Lower leg skin (tissue), 4 donors: ENCODE results near the gene LMAN2. TPM values are rescaled to one million over a fixed set of nuclear protein-coding genes. Genes with fewer than 3 reads are reported as not detected.

ENCODE experiments used
- DNase-seq, 2 donors: peaks; one replicate each; pipeline ENCODE4 v3.0.0-alpha.2; 2019; ENCODE audit warnings: low spot score in 2 of 2
- H3K4me3 ChIP-seq: fragments of 200-600 bp; sonication (generic); 2 replicates; pipeline ENCODE4 v1.5.1; 2017; ENCODE audit warnings: mild to moderate bottlenecking, low read depth; ENCODE audit not compliant: poor library complexity, severe bottlenecking
- POLR2A ChIP-seq, 2 donors: fragments of 450-650 bp; IDR thresholded peaks; one replicate each; pipeline ENCODE4 v1.6.1; 2016 to 2017; ENCODE audit warnings: antibody characterized with exemption in 2 of 2, mild to moderate bottlenecking in 1 of 2, moderate library complexity in 1 of 2
- WGBS, 2 donors: methylation state at CpG; one replicate each; pipeline ENCODE4 v1.1.5; 2018; 5-methylcytosine and 5-hydroxymethylcytosine counted together
- intact Hi-C: fragments of 100-400 bp; cut with DNase I; formaldehyde crosslinking; loops from one replicate; pipeline ENCODE4 v1.15.0; 2023; ENCODE audit warnings: low total_unique reads
- total RNA-seq, 4 donors: library from RNA; depleted of rRNA; stranded (reverse); fragments of >200 nt; gene quantifications; one replicate each; pipeline ENCODE4 v1.1.0, GENCODE V29; 2016
- TF ChIP-seq, protein P1 (sequence below), 3 donors: fragments of 450-650 bp; IDR thresholded peaks; one replicate each; pipeline ENCODE4 v1.5.1; 2016; ENCODE audit warnings: antibody characterized with exemption in 3 of 3, mild to moderate bottlenecking in 3 of 3, moderate library complexity in 2 of 3

The LMAN2 gene
- total RNA-seq, 4 donors from 2014 or later, result 139 to 191 (median 166) TPM

DNA sequence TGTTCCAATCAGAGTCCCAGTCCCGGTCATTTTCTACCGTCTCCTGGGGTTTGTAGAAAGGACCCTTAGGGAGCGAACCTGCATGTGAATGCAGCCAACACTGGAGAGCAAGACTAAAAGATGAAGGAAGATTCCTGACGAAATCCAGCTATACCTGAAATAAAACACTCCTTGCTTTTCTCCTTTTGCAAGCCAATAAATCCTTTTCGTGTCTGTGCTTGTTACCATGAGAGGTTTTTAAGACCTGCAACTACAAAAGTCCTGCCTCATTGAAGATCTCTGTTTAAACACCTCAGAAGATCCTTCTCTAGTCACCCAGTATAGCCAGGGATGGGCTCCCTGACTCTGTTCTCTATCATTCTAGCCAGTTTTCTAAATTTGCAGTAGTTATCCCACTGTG lies 22.7 kb upstream of the LMAN2 start:
- 38 to 56% methylated on average over 5 of the region's 5 CpGs for WGBS, 2 donors
- DNase-seq, result no peak
- TF ChIP-seq, protein P1, sequence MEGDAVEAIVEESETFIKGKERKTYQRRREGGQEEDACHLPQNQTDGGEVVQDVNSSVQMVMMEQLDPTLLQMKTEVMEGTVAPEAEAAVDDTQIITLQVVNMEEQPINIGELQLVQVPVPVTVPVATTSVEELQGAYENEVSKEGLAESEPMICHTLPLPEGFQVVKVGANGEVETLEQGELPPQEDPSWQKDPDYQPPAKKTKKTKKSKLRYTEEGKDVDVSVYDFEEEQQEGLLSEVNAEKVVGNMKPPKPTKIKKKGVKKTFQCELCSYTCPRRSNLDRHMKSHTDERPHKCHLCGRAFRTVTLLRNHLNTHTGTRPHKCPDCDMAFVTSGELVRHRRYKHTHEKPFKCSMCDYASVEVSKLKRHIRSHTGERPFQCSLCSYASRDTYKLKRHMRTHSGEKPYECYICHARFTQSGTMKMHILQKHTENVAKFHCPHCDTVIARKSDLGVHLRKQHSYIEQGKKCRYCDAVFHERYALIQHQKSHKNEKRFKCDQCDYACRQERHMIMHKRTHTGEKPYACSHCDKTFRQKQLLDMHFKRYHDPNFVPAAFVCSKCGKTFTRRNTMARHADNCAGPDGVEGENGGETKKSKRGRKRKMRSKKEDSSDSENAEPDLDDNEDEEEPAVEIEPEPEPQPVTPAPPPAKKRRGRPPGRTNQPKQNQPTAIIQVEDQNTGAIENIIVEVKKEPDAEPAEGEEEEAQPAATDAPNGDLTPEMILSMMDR (IDR thresholded peaks at IDR 0.05), result no peak
- intact Hi-C loops, result no loop called here
- H3K4me3 ChIP-seq, result no peak overlapping the region

DNA sequence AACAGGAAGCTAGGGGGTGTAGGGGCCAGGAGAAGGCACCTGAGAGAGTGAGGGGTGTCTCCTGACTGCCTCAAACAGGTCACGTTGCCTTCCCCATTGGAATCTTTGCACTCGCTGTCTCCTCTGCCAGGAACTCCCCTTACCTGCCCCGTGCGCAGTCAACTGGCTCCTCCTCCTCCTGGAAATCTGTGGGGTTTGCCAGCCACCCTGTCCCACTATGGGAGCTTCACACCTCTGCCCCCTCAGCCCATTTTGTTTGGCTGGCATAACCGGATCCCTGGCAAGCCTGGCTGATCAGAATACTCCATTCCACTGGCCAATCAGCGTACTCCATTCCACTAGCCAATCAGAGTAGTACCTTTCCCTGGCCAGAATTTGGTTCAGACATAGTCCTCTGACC lies 22.3 kb upstream of the LMAN2 start:
- no peak for DNase-seq
- WGBS, 2 donors, result 24 to 39% methylated on average over 6 of the region's 6 CpGs
- intact Hi-C loops, result no loop called here
- TF ChIP-seq POLR2A (IDR thresholded peaks at IDR 0.05), result no peak
- TF ChIP-seq, protein P1 (IDR thresholded peaks at IDR 0.05), result no peak
- H3K4me3 ChIP-seq, result no peak overlapping the region

DNA sequence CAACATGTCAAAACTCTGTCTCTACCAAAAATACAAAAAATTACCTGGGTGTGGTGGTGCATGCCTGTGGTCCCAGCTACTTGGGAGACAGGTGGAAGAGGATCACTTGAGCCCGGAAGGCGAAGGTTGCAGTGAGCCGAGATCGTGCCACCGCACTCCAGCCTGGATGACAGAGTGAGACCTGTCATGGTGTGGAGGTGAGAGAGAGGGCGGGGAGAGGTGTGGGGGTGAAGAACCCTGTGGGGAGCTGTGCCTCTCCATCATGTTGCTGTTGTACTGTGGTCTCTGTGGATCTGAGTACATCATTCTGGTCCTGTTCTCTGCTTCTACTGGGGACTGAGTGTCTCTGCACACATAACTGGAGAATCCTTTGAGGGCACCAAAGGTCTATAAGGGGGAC lies 21.4 kb upstream of the LMAN2 start:
- WGBS, 2 donors, result 68 to 73% methylated on average over 6 of the region's 6 CpGs
- intact Hi-C loops, result no loop called here
- TF ChIP-seq POLR2A (IDR thresholded peaks at IDR 0.05), result no peak
- TF ChIP-seq, protein P1 (IDR thresholded peaks at IDR 0.05), result no peak
- no peak overlapping the region for H3K4me3 ChIP-seq
- no peak for DNase-seq

DNA sequence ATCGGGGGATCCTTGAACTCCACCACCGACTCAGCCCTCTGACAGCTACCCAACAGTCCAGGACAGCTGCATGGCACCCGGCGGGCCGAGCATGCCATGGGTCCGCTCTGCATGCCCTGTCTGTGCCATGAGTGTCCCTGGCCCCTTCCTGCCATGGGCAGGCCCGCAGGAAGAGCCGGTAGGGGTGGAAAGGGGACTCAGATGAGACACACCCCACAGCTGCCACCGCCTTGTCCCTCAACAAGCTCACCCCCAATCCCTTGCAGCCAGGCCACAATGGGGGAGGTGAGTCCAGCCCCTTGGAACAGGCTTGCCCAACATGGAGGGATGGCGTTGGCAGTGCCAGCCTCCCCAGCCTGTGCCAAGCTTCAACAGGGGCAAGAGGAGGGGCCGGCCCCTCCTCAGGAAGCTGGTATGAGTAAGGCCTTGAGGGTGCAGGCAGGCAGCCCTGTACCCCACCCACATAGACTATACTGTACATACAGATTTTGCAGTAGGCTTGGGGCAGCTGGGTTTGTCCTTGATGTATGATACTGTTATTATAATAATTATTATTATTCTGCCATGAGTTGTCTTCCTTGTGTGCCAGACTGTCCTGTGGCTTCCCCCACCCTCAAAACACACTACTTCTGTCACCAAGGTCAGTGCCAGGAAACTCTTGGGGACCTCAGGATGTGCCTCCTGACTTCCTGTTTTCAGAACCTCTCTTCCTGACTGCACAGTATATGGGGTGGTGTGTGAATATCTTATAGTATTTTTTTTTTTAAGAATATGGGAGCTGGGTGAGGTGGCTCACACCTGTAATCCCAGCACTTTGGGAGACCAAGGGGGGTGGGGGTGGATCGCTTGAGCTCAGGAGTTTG lies 20.8 kb upstream of the LMAN2 start:
- WGBS, 2 donors, result 50 to 80% methylated on average over 7 to 12 of the region's 12 CpGs
- TF ChIP-seq POLR2A (IDR thresholded peaks at IDR 0.05), result no peak
- TF ChIP-seq, protein P1 (IDR thresholded peaks at IDR 0.05), result no peak
- intact Hi-C loops, result no loop called here
- no peak for DNase-seq
- H3K4me3 ChIP-seq, result no peak overlapping the region

DNA sequence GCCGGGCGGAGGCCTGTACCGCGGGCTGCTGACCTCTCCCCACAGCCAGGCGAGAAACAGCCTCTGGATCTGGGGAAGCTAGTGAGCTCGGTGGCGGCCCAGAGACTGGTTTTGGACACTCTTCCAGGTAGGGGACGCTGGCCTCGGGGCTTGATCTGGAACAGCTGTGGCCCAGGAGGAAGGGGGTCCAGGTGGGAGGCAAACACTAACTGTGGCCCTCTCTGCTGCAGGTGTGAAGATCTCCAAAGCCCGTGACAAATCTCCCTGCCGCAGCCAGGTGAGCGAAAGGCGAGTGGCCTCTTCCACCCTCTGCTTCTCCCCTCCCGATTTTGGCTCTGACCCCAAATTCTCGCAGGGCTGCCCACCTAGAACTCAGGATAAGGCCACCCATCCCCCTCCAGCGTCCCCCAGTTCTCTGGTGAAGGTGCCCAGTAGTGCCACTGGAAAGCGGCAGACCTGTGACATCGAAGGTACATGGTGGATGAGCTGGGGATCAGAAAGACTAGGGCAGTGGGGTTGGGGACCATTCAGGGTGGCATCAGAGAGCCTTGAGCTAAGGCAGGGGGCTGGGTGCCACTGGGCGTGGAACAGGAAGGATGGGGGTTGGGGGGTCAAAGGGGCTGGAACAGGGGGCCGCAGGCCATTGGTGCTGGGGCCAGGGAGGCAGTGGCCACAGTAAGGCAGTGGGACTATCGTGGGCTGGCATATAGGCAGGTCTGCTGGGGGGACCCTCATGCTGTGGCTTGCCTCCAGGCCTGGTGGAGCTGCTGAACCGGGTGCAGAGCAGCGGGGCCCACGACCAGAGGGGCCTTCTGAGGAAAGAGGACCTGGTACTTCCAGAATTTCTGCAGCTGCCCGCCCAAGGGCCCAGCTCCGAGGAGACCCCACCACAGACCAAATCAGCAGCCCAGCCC lies 19.9 kb upstream of the LMAN2 start:
- TF ChIP-seq POLR2A (IDR thresholded peaks at IDR 0.05), result no peak
- TF ChIP-seq, protein P1 (IDR thresholded peaks at IDR 0.05), result no peak
- 44 to 55% methylated on average over 19 to 20 of the region's 26 CpGs for WGBS, 2 donors
- intact Hi-C loops, result no loop called here

More for the DNA sequence above, 19.9 kb upstream of the LMAN2 start:
- no peak for DNase-seq
- no peak overlapping the region for H3K4me3 ChIP-seq
